SU-DHL-6 (cell line): ENCODE data around the gene TRIOBP.

Source experiments
- EZH2phosphoT487 ChIP-seq: fragments of 200-600 bp; sonication (generic), shearing (Covaris generic); conservative IDR thresholded peaks from 2 replicates; pipeline ENCODE4 v1.6.1; 2018; ENCODE audit warnings: mild to moderate bottlenecking, antibody characterized with exemption, low read length, moderate library complexity, mixed read lengths
- TF ChIP-seq, protein P1 (sequence below): fragments of 200-600 bp; sonication (generic); IDR thresholded peaks from one replicate; pipeline ENCODE4 v1.5.1; 2017; ENCODE audit warnings: antibody characterized with exemption, mild to moderate bottlenecking, low read length, moderate library complexity; ENCODE audit not compliant: insufficient read depth, poor library complexity, severe bottlenecking

DNA sequence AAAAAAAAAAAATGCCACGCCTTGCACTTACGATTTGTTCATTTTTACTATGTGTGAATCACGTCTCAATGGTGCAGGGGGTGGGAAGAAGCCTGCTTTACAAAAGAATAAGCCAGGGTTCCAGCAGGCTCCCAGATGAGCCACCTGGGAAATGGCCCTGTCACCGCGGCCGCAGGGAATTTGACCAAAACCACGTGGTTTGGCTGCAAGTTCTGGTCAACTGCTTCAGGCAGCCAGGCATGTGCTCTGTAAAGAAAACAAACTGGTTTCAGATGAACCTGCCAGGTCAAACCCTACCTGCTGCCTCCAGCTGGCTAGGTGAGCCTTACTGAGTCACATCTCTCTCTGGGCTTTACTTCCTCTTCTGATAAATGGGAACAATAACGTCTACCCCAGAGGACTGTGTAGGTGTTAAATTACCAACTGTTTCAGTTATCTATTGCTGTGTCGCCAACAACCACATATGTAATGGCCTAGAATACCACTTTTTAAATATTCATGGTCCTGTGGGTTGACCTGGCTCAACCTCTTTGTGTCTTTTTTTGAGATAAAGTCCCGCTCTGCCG is 80.4 kb downstream of the TRIOBP start:
- TF ChIP-seq, protein P1, sequence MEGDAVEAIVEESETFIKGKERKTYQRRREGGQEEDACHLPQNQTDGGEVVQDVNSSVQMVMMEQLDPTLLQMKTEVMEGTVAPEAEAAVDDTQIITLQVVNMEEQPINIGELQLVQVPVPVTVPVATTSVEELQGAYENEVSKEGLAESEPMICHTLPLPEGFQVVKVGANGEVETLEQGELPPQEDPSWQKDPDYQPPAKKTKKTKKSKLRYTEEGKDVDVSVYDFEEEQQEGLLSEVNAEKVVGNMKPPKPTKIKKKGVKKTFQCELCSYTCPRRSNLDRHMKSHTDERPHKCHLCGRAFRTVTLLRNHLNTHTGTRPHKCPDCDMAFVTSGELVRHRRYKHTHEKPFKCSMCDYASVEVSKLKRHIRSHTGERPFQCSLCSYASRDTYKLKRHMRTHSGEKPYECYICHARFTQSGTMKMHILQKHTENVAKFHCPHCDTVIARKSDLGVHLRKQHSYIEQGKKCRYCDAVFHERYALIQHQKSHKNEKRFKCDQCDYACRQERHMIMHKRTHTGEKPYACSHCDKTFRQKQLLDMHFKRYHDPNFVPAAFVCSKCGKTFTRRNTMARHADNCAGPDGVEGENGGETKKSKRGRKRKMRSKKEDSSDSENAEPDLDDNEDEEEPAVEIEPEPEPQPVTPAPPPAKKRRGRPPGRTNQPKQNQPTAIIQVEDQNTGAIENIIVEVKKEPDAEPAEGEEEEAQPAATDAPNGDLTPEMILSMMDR, result no peak
- TF ChIP-seq EZH2phosphoT487, result no peak
